K562 (cell line): ENCODE measurements around the gene ALG8. TPM values are rescaled to one million over a fixed set of nuclear protein-coding genes. Genes with fewer than 3 reads are reported as not detected.

ENCODE experiments used
- ATF3 ChIP-seq, 2 experiments: fragments of 450-650 bp in 1 of 2; sonication (generic) in 1 of 2; formaldehyde crosslinking in 1 of 2; IDR thresholded peaks in 1 of 2; conservative IDR thresholded peaks in 1 of 2; 2 replicates each; pipeline versions ENCODE4 v1.6.1 to v1.8.1; 2016 to 2023; ENCODE audit warnings: mild to moderate bottlenecking in 2 of 2, moderate library complexity in 2 of 2, inconsistent platforms in 1 of 2, missing genetic modification reagents in 1 of 2
- DPF2 ChIP-seq: fragments of 450-650 bp; IDR thresholded peaks from 2 replicates; pipeline ENCODE4 v1.6.1; 2016
- HLTF ChIP-seq: fragments of 450-650 bp; IDR thresholded peaks from 2 replicates; pipeline ENCODE4 v1.6.1; 2016
- JUND ChIP-seq, 2 experiments: IDR thresholded peaks; 2 replicates in 1 of 2; 3 replicates in 1 of 2; pipeline ENCODE4 v1.6.1; 2011; ENCODE audit warnings: borderline replicate concordance in 2 of 2, low read depth in 2 of 2, low read length in 2 of 2, improper control_type of control experiment in 1 of 2, missing biosample characterization in 1 of 2, missing genetic modification characterization in 1 of 2, missing genetic modification reagents in 1 of 2
- KDM4B ChIP-seq, 2 experiments: fragments of 450-650 bp in 1 of 2; sonication (generic) in 1 of 2; IDR thresholded peaks; 2 replicates each; pipeline ENCODE4 v1.6.1; 2016 to 2017; ENCODE audit warnings: borderline replicate concordance in 2 of 2, antibody characterized with exemption in 1 of 2, low read depth in 1 of 2, mild to moderate bottlenecking in 1 of 2
- MIER1 ChIP-seq: fragments of 450-650 bp; IDR thresholded peaks from 2 replicates; pipeline ENCODE4 v1.6.1; 2016; ENCODE audit warnings: antibody characterized with exemption, mild to moderate bottlenecking, low read depth
- NR2C1 ChIP-seq, 2 experiments: fragments of 450-650 bp; IDR thresholded peaks; 2 replicates each; pipeline ENCODE4 v1.6.1; 2017; ENCODE audit warnings: mild to moderate bottlenecking in 2 of 2, antibody characterized with exemption in 1 of 2, inconsistent platforms in 1 of 2, missing compliant biosample characterization in 1 of 2, missing genetic modification characterization in 1 of 2
- NRF1 ChIP-seq, 2 experiments: fragments of 450-650 bp; IDR thresholded peaks in 1 of 2; conservative IDR thresholded peaks in 1 of 2; 2 replicates each; pipeline ENCODE4 v1.6.1; 2014; ENCODE audit warnings: mild to moderate bottlenecking in 2 of 2
- POLR2B ChIP-seq: fragments of 450-650 bp; IDR thresholded peaks from 2 replicates; pipeline ENCODE4 v1.6.1; 2018; ENCODE audit warnings: low read depth; ENCODE audit not compliant: partially characterized antibody
- SMARCC2 ChIP-seq: fragments of 450-650 bp; IDR thresholded peaks from 2 replicates; pipeline ENCODE4 v1.6.1; 2017; ENCODE audit warnings: antibody characterized with exemption, moderate library complexity, mild to moderate bottlenecking, low read depth
- XRCC3 ChIP-seq: fragments of 450-650 bp; IDR thresholded peaks from 2 replicates; pipeline ENCODE4 v1.6.1; 2017; ENCODE audit warnings: mild to moderate bottlenecking, moderate library complexity
- ZBTB12 ChIP-seq: fragments of 250-450 bp; sonication (Bioruptor Pico); IDR thresholded peaks from 2 replicates; pipeline ENCODE4 v1.4.0; 2020
- ZNF124 ChIP-seq: sonication (generic); formaldehyde crosslinking; IDR thresholded peaks from 2 replicates; pipeline ENCODE4 v1.8.1; 2022; ENCODE audit warnings: missing genetic modification reagents
- ZNF384 ChIP-seq: IDR thresholded peaks from 2 replicates; pipeline ENCODE4 v1.6.1; 2012; ENCODE audit warnings: low read depth, low read length, improper control_type of control experiment
- polyA plus RNA-seq, 8 experiments: library from polyadenylated mRNA; depleted of rRNA in 4 of 8; stranded (reverse) in 5 of 8; unstranded in 3 of 8; fragments of >200 nt; fragmentation: Nextera tagmentation in 2 of 8; fragmentation: Illumina TruSeq in 1 of 8; extraction: Ambion mirVana in 2 of 8; extraction: Trizol in 1 of 8; gene quantifications; 2 replicates each; pipeline versions ENCODE4 v1.2.1 to v1.2.3, GENCODE V29; 2011 to 2014; ENCODE audit warnings: inconsistent platforms in 1 of 8, missing spikeins in 1 of 8
- total RNA-seq, 7 experiments: library from RNA; depleted of rRNA in 6 of 7; stranded (reverse); fragments of >200 nt in 6 of 7; fragmentation: Illumina TruSeq in 2 of 7; extraction: Trizol in 2 of 7; gene quantifications; 2 replicates each; pipeline versions ENCODE4 v1.2.1 to v1.2.3, GENCODE V29; 2011 to 2021; ENCODE audit warnings: low replicate concordance in 1 of 7
- TF ChIP-seq, protein P1 (sequence below): fragments of 250-450 bp; sonication (Bioruptor Pico); IDR thresholded peaks from 2 replicates; pipeline ENCODE4 v1.5.0; 2021; ENCODE audit warnings: mild to moderate bottlenecking, borderline replicate concordance
- TF ChIP-seq, protein P2 (sequence below): fragments of 250-450 bp; sonication (Bioruptor Pico); IDR thresholded peaks from 2 replicates; pipeline ENCODE4 v1.4.0; 2020; ENCODE audit warnings: mild to moderate bottlenecking, moderate library complexity

Gene ALG8
- total and polyA plus RNA-seq, 9 of the 15 experiments (the other 6 are each of a cell fraction or from before 2014, with no cell fraction given): 59.3 to 189 (median 106) TPM

DNA sequence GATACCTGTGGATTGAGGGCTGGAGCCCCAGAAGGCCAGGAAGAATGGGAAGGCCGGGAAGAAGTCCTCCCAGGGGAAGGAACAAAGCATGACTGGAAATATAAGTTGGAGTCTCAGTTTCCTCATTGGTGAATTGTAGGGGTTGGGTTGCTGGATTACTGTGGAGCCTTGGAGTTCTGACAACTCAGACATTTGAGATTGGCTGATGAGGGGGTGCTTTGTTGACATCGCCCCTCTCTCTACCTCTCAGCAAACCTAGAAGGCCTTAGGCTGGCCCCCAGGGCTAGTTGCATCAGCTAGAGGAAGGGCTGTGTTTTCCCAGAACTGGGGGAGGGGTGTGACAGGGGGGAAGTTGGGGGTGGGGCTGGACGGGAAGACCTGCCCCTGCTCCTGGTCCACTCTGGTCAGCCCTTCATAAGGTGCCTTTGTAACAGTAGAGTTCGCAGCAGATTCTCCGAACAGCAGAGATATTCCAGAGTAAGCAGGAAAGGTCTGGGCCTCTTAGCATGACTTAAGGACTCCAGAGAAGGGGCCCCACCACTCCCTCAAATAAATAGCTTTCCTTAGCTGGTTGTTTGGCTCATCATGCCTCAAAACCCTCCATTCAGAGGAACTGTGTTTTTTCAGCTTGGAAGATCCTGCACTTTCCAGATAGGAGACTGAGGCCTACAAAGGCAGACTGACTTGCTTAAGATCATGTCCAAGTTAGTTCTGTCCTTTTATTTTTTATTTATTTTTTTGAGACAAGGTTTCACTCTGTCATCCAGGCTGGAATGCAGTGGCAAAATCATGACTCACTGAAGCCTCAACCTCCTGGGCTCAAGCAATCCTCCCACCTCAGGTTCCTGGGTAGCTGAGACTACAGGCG is 88.2 kb downstream of the ALG8 start (continued):
- TF ChIP-seq, protein P1, sequence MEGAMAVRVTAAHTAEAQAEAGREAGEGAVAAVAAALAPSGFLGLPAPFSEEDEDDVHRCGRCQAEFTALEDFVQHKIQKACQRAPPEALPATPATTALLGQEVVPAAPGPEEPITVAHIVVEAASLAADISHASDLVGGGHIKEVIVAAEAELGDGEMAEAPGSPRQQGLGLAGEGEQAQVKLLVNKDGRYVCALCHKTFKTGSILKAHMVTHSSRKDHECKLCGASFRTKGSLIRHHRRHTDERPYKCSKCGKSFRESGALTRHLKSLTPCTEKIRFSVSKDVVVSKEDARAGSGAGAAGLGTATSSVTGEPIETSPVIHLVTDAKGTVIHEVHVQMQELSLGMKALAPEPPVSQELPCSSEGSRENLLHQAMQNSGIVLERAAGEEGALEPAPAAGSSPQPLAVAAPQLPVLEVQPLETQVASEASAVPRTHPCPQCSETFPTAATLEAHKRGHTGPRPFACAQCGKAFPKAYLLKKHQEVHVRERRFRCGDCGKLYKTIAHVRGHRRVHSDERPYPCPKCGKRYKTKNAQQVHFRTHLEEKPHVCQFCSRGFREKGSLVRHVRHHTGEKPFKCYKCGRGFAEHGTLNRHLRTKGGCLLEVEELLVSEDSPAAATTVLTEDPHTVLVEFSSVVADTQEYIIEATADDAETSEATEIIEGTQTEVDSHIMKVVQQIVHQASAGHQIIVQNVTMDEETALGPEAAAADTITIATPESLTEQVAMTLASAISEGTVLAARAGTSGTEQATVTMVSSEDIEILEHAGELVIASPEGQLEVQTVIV (CRISPR knock-in tag): no peak
- no peak for TF ChIP-seq HLTF
- TF ChIP-seq KDM4B (IDR thresholded peaks at IDR 0.05; ENCODE audit: borderline replicate concordance in 2 of 2, low read depth in 1 of 2): 0 out of 4 replicates have a peak, but pooled peaks of 1 of the 2 experiments have one; percentile 34
- peak; percentile 71 for TF ChIP-seq JUND (IDR thresholded peaks at IDR 0.05; ENCODE audit: borderline replicate concordance, low read depth, low read length)
- TF ChIP-seq JUND (tag; IDR thresholded peaks at IDR 0.05; ENCODE audit: borderline replicate concordance, low read depth, low read length): peak; percentile 66; the same call in 1 of the 3 replicates
- TF ChIP-seq POLR2B: peak; percentile 66
- no peak for TF ChIP-seq XRCC3
- no peak for TF ChIP-seq NRF1 (conservative IDR thresholded peaks at IDR 0.05 in 1 of 2, IDR thresholded peaks at IDR 0.05 in 1 of 2)
- no peak for TF ChIP-seq ZNF384
- 0 out of 2 replicates have a peak, but pooled peaks have one; percentile 33 for TF ChIP-seq SMARCC2
- peak; percentile 75; the same call in 1 of the 2 replicates for TF ChIP-seq DPF2
- TF ChIP-seq ATF3 (IDR thresholded peaks at IDR 0.05): peak; percentile 87
- no peak for TF ChIP-seq ATF3 (CRISPR knock-in tag; conservative IDR thresholded peaks at IDR 0.05)
- TF ChIP-seq NR2C1 (IDR thresholded peaks at IDR 0.05): no peak
- TF ChIP-seq NR2C1 (tag; IDR thresholded peaks at IDR 0.05): no peak
- TF ChIP-seq ZBTB12 (CRISPR knock-in tag): no peak
- TF ChIP-seq, protein P2, sequence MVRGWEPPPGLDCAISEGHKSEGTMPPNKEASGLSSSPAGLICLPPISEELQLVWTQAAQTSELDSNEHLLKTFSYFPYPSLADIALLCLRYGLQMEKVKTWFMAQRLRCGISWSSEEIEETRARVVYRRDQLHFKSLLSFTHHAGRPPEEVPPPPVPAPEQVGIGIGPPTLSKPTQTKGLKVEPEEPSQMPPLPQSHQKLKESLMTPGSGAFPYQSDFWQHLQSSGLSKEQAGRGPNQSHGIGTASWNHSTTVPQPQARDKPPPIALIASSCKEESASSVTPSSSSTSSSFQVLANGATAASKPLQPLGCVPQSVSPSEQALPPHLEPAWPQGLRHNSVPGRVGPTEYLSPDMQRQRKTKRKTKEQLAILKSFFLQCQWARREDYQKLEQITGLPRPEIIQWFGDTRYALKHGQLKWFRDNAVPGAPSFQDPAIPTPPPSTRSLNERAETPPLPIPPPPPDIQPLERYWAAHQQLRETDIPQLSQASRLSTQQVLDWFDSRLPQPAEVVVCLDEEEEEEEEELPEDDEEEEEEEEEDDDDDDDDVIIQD: no peak
- TF ChIP-seq MIER1: no peak
- TF ChIP-seq ZNF124: no peak
